Peyer's patch (tissue), 4 donors: Measurements from ENCODE around the gene GAS7.

Source experiments
- POLR2A ChIP-seq, 2 donors: fragments of 450-650 bp; IDR thresholded peaks; one replicate each; pipeline ENCODE4 v1.5.1; 2017; ENCODE audit warnings: antibody characterized with exemption in 2 of 2, mild to moderate bottlenecking in 2 of 2, moderate library complexity in 2 of 2
- TF ChIP-seq, protein P1 (sequence below), 6 experiments: fragments of 450-650 bp in 4 of 6; fragments of 200-600 bp in 2 of 6; sonication (generic) in 1 of 6; IDR thresholded peaks; one replicate each; pipeline ENCODE4 v1.5.1; 2017 to 2019; ENCODE audit warnings: antibody characterized with exemption in 6 of 6, mild to moderate bottlenecking in 3 of 6, moderate library complexity in 1 of 6

- TF ChIP-seq, protein P1, sequence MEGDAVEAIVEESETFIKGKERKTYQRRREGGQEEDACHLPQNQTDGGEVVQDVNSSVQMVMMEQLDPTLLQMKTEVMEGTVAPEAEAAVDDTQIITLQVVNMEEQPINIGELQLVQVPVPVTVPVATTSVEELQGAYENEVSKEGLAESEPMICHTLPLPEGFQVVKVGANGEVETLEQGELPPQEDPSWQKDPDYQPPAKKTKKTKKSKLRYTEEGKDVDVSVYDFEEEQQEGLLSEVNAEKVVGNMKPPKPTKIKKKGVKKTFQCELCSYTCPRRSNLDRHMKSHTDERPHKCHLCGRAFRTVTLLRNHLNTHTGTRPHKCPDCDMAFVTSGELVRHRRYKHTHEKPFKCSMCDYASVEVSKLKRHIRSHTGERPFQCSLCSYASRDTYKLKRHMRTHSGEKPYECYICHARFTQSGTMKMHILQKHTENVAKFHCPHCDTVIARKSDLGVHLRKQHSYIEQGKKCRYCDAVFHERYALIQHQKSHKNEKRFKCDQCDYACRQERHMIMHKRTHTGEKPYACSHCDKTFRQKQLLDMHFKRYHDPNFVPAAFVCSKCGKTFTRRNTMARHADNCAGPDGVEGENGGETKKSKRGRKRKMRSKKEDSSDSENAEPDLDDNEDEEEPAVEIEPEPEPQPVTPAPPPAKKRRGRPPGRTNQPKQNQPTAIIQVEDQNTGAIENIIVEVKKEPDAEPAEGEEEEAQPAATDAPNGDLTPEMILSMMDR (IDR thresholded peaks at IDR 0.05): no peak
- TF ChIP-seq POLR2A (IDR thresholded peaks at IDR 0.05): no peak
These were observed 261.1 kb downstream of the GAS7 start for GRCh38 chr17:9937241-9937761.
